Measurements from ENCODE around the gene DDTL.

GRCh38 chr22:24011735-24012068 is 45.0 kb downstream of the DDTL start:
- TF ChIP-seq CTCF (IDR thresholded peaks at IDR 0.05; ENCODE audit: insufficient read depth, low read length, poor library complexity, severe bottlenecking) (no peak), EZH2phosphoT487 (conservative IDR thresholded peaks at IDR 0.05; ENCODE audit: low read length) (no peak)

Data from SU-DHL-6 (cell line).